HAP-1 (cell line): ENCODE measurements around the gene TREML1.
"Not testable (repeated sequence)": the region's sequence is repeated elsewhere in the genome, so short reads cannot be mapped to it uniquely, and the experiment has no call there.

Source experiments
- DNase-seq, 2 experiments: peaks; one replicate each; pipeline ENCODE4 v3.0.0-alpha.2; 2016 to 2020; ENCODE audit warnings: low spot score in 2 of 2
- H3K27me3 ChIP-seq: fragments of 250-450 bp; sonication (Bioruptor Pico); 2 replicates; pipeline ENCODE4 v1.5.1; 2020; ENCODE audit warnings: low read depth, mild to moderate bottlenecking, moderate library complexity
- H3K36me3 ChIP-seq: fragments of 250-450 bp; sonication (Bioruptor Pico); replicated peaks from 2 replicates; pipeline ENCODE4 v1.5.1; 2020; ENCODE audit warnings: mild to moderate bottlenecking
- H3K4me1 ChIP-seq: fragments of 250-450 bp; sonication (Bioruptor Pico); 2 replicates; pipeline ENCODE4 v1.5.1; 2020; ENCODE audit warnings: mild to moderate bottlenecking
- H3K4me3 ChIP-seq: fragments of 250-450 bp; sonication (Bioruptor Pico); 2 replicates; pipeline ENCODE4 v1.5.1; 2020; ENCODE audit warnings: mild to moderate bottlenecking, moderate library complexity
- H3K9me3 ChIP-seq: fragments of 250-450 bp; sonication (Bioruptor Pico); 2 replicates; pipeline ENCODE4 v1.5.1; 2020; ENCODE audit warnings: mild to moderate bottlenecking, moderate library complexity
- in situ Hi-C: fragments of 300-500 bp; cut with MboI; formaldehyde crosslinking; loops from 3 replicates; pipeline ENCODE4 v1.14.3; 2020; ENCODE audit warnings: low sequenced_read_pairs, inconsistent platforms, mixed read lengths

The TREML1 gene

GRCh38 chr6:41153992-41154625, at the start of gene TREML1:
Gene TREML1 (minus strand): TSS chr6:41154347. CDS start chr6:41154288, 59 bp downstream.
- Histone ChIP-seq H3K27me3 (no peaks in the 10 kb centered on the region), H3K4me3 (no peak within 1 kb of the TSS), H3K9me3 (no peaks in the 10 kb centered on the region), H3K4me1 (no peaks in the 10 kb centered on the region), H3K36me3 (no peaks in the 10 kb centered on the region)
- in situ Hi-C loops, result no loop called here
- no peak for DNase-seq

- no peak for DNase-seq
- Histone ChIP-seq H3K9me3 (no peaks in the 10 kb centered on the region), H3K36me3 (no peaks in the 10 kb centered on the region), H3K4me1 (no peaks in the 10 kb centered on the region), H3K27me3 (peaks cover 2% of the 10 kb centered on the region; the same call in 1 of the 2 replicates), H3K4me3 (no peak overlapping the region)
- in situ Hi-C loops, result no loop called here
These were observed 47.6 kb upstream of the TREML1 start for GRCh38 chr6:41201764-41202173.

GRCh38 chr6:41200901-41201763, 47.0 kb upstream of the TREML1 start, which contains the start of gene TREML2:
Gene TREML2 (minus strand): TSS chr6:41201149. CDS start chr6:41201008, 141 bp downstream.
- Histone ChIP-seq H3K4me1 (no peaks in the 10 kb centered on the region), H3K36me3 (no peaks in the 10 kb centered on the region), H3K9me3 (no peaks in the 10 kb centered on the region), H3K4me3 (no peak within 1 kb of the TSS), H3K27me3 (peaks cover 6% of the 10 kb centered on the region; the same call in 1 of the 2 replicates)
- in situ Hi-C loops, result no loop called here
- DNase-seq, result no peak

- H3K4me3 ChIP-seq, result no peak overlapping the region
- in situ Hi-C loops, result no loop called here
- H3K9me3 ChIP-seq, result no peaks in the 10 kb centered on the region
- no peak for DNase-seq
- H3K36me3 ChIP-seq, result no peaks in the 10 kb centered on the region
- peaks cover 6% of the 10 kb centered on the region; the same call in 1 of the 2 replicates for H3K27me3 ChIP-seq
- no peaks in the 10 kb centered on the region for H3K4me1 ChIP-seq
These were observed 46.3 kb upstream of the TREML1 start for GRCh38 chr6:41200296-41200900.

GRCh38 chr6:41199552-41200246, 45.6 kb upstream of the TREML1 start:
- H3K4me3 ChIP-seq, result no peak overlapping the region
- no peaks in the 10 kb centered on the region for H3K4me1 ChIP-seq
- no peaks in the 10 kb centered on the region for H3K9me3 ChIP-seq
- H3K27me3 ChIP-seq, result peaks cover 3% of the 10 kb centered on the region; the same call in 1 of the 2 replicates
- no peak for DNase-seq
- H3K36me3 ChIP-seq, result no peaks in the 10 kb centered on the region
- in situ Hi-C loops, result no loop called here

DNA sequence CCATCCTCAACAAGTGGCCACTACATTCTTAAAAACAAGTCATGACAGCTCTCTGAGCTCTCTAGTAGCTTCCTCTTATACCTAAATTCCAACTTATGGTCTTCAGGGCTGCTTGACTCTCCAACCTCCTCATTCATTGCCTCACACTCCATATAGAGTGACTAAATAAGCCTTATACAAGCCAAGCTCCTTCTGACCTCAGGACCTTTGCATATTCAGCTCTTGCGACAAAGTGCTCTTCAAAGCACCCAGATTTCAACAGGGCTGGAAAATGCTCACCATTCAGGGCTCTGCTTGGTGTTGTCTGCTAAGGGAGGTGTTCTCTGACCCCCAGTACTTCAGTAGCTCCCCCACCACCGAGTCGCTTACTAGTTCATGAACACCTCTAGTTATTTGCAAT, 43.1 kb upstream of the TREML1 start:
- Histone ChIP-seq H3K4me3 (no peak overlapping the region), H3K9me3 (no peaks in the 10 kb centered on the region), H3K4me1 (no peaks in the 10 kb centered on the region), H3K36me3 (no peaks in the 10 kb centered on the region), H3K27me3 (peaks cover 3% of the 10 kb centered on the region; the same call in 1 of the 2 replicates)
- no peak for DNase-seq
- in situ Hi-C loops, result no loop called here

DNA sequence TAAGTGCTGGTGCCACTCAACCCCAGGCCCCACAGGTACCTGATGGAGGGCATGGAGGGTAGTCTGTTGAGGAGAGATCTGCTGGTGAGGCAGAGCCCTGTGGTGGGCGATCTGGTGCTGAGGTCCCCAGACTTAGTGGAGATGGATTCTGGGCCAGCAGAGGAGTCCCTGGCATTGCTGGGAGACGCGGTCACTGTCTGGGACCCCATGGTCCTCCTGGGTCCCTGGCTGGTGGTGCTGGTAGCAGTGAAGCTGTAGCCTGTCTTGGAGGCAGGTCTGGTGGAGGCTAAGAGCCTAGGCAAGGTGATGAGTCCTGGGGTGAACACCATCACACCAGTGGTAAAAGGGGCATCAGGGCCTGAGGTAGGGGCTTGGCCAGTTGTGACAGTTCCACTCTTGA, 40.2 kb upstream of the TREML1 start:
- H3K4me3 ChIP-seq, result no peak overlapping the region
- no peaks in the 10 kb centered on the region for H3K4me1 ChIP-seq
- no peaks in the 10 kb centered on the region for H3K36me3 ChIP-seq
- peaks cover 3% of the 10 kb centered on the region; the same call in 1 of the 2 replicates for H3K27me3 ChIP-seq
- no peak for DNase-seq
- in situ Hi-C loops, result no loop called here
- 0 out of 2 replicates have a peak, but pooled peaks cover 2% of the 10 kb centered on the region for H3K9me3 ChIP-seq

DNA sequence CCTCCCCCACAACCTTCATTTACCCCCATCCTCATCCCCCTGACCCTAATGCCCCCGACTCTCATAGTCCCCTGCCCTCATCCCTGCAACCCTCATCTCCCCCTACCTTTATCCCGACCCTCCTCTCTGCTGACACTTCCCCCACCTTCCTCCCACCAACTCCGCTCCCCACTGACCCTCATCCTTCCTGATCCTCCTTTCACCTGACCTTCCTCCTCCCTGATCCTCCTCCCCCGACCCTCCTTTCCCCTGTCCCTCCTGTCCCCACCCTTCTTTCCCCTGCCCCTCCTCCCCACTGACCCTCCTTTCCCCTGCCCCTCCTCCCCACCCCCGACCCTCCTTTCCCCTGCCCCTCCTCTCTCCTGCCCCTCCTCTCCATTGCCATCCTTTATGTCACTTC, 39.7 kb upstream of the TREML1 start:
- Histone ChIP-seq H3K9me3 (0 out of 2 replicates have a peak, but pooled peaks cover 3% of the 10 kb centered on the region), H3K4me3 (no peak overlapping the region), H3K27me3 (peaks cover 3% of the 10 kb centered on the region; the same call in 1 of the 2 replicates), H3K36me3 (no peaks in the 10 kb centered on the region), H3K4me1 (no peaks in the 10 kb centered on the region)
- in situ Hi-C loops, result no loop called here
- no peak for DNase-seq

- no peak for DNase-seq
- Histone ChIP-seq H3K27me3 (peaks cover 3% of the 10 kb centered on the region; the same call in 1 of the 2 replicates), H3K4me1 (no peaks in the 10 kb centered on the region), H3K36me3 (no peaks in the 10 kb centered on the region), H3K9me3 (0 out of 2 replicates have a peak, but pooled peaks cover 3% of the 10 kb centered on the region), H3K4me3 (no peak overlapping the region)
- in situ Hi-C loops, result no loop called here
These were observed 39.1 kb upstream of the TREML1 start for GRCh38 chr6:41193171-41193734.

- Histone ChIP-seq H3K4me3 (no peak overlapping the region), H3K4me1 (no peaks in the 10 kb centered on the region), H3K36me3 (no peaks in the 10 kb centered on the region), H3K27me3 (0 out of 2 replicates have a peak, but pooled peaks cover 3% of the 10 kb centered on the region), H3K9me3 (0 out of 2 replicates have a peak, but pooled peaks cover 3% of the 10 kb centered on the region)
- DNase-seq, result peak in 1 of 2 experiments; percentile 48
- in situ Hi-C loops, result no loop called here
These were observed 37.4 kb upstream of the TREML1 start for GRCh38 chr6:41191569-41191968.

GRCh38 chr6:41190791-41191190, 36.6 kb upstream of the TREML1 start:
- 0 out of 2 replicates have a peak, but pooled peaks cover 3% of the 10 kb centered on the region for H3K9me3 ChIP-seq
- H3K27me3 ChIP-seq, result no peaks in the 10 kb centered on the region
- in situ Hi-C loops, result no loop called here
- no peak for DNase-seq
- H3K4me1 ChIP-seq, result no peaks in the 10 kb centered on the region
- H3K4me3 ChIP-seq, result no peak overlapping the region
- no peaks in the 10 kb centered on the region for H3K36me3 ChIP-seq

DNA sequence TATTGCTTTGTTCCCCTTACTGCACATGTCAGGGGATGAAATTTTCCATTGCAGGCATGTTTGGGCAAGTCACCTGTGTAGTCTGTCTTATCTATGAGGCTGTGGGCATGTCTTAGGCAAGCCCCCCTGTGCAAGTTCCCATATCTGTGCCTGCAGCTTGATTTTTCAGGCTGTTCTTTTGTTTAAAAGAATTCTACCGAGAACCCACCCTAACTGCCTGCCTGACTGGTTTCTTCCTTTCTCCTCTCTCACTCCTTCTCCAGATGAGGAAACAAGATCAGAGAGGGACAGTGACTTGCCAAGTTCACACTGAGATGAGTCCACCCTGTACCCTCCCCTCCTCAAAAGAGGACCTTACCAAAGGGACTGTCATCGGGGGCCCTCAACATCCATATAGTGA, 35.8 kb upstream of the TREML1 start:
- Histone ChIP-seq H3K4me1 (no peaks in the 10 kb centered on the region), H3K9me3 (0 out of 2 replicates have a peak, but pooled peaks cover 3% of the 10 kb centered on the region), H3K27me3 (no peaks in the 10 kb centered on the region), H3K4me3 (no peak overlapping the region), H3K36me3 (no peaks in the 10 kb centered on the region)
- no peak for DNase-seq
- in situ Hi-C loops, result no loop called here

DNA sequence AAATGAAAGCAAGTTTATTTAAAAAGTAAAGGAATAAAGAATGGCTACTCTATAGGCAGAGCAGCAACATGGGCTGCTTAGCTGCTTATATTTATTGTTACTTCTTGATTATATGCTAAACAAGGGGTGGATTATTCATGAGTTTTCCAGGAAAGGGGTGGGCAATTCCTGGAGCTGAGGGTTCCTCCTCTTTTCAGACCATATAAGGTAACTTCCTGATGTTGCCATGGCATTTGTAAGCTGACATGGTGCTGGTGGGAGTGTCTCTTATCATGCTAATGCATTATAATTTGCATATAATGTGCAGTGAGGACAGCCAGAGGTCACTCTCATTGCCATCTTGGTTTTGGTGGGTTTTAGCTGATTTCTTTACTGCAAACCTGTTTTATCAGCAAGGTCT, 34.9 kb upstream of the TREML1 start:
- H3K27me3 ChIP-seq, in situ Hi-C loops, H3K4me3 ChIP-seq, DNase-seq, H3K36me3 ChIP-seq, H3K9me3 ChIP-seq, H3K4me1 ChIP-seq: not testable (repeated sequence)
